B cell (primary cell): ENCODE measurements around the gene ANGPTL7. TPM values are rescaled to one million over a fixed set of nuclear protein-coding genes. Genes with fewer than 3 reads are reported as not detected.
"Not testable (repeated sequence)": the region's sequence is repeated elsewhere in the genome, so short reads cannot be mapped to it uniquely, and the experiment has no call there.

Source experiments
- ATAC-seq: fragments of 200-7000 bp; cut with Tn5 transposase; one replicate; pipeline ENCODE4 v1.10.0; 2021; ENCODE audit warnings: low read depth, mild to moderate bottlenecking, moderate number of reproducible peaks, moderate library complexity
- CTCF ChIA-PET: fragments of 350-600 bp; sonication (Branson Sonifier 250); formaldehyde crosslinking; loops from one replicate; lab custom pipeline; 2021; ENCODE audit warnings: antibody characterized with exemption, inconsistent platforms; lab: Charles Lee
- POLR2A ChIA-PET: fragments of 350-600 bp; sonication (Branson Sonifier 250); formaldehyde crosslinking; loops from one replicate; lab custom pipeline; 2021; ENCODE audit warnings: antibody characterized with exemption; lab: Charles Lee
- DNase-seq: peaks from one replicate; pipeline ENCODE4 v3.0.0; 2013
- H2AFZ ChIP-seq: 2 replicates; pipeline ENCODE4 v1.6.1; 2012; ENCODE audit warnings: mild to moderate bottlenecking, low read depth, low read length; ENCODE audit not compliant: insufficient read depth, poor library complexity, severe bottlenecking
- H3K27ac ChIP-seq, 2 donors: 1 replicate in 1 of 2; 2 replicates in 1 of 2; pipeline ENCODE4 v1.5.1; 2012 to 2013; ENCODE audit warnings: low read length in 2 of 2, mild to moderate bottlenecking in 2 of 2, moderate library complexity in 1 of 2
- H3K27me3 ChIP-seq, 4 experiments: fragments of 200-600 bp in 1 of 4; sonication (generic) in 1 of 4; replicated peaks in 1 of 4; 1 replicate in 2 of 4; 2 replicates in 2 of 4; pipeline versions ENCODE4 v1.6.1 to v1.7.0; 2013 to 2016; ENCODE audit warnings: low read length in 3 of 4, mild to moderate bottlenecking in 2 of 4, mixed read lengths in 1 of 4, moderate library complexity in 1 of 4; ENCODE audit not compliant: insufficient read depth in 4 of 4, control insufficient read depth in 3 of 4; ENCODE audit errors: control extremely low read depth in 1 of 4
- H3K36me3 ChIP-seq, 2 experiments: replicated peaks in 1 of 2; 1 replicate in 1 of 2; 2 replicates in 1 of 2; pipeline versions ENCODE4 v1.6.1 to v1.7.1; 2013; ENCODE audit warnings: low read length in 1 of 2; ENCODE audit not compliant: insufficient read depth in 2 of 2, control insufficient read depth in 1 of 2; ENCODE audit errors: control extremely low read depth in 1 of 2, extremely low read depth in 1 of 2
- H3K4me1 ChIP-seq, 2 donors: fragments of 200-600 bp in 1 of 2; sonication (generic) in 1 of 2; 1 replicate in 1 of 2; 2 replicates in 1 of 2; pipeline versions ENCODE4 v1.5.1 to v1.6.1; 2013 to 2017; ENCODE audit warnings: low read length in 2 of 2; ENCODE audit not compliant: control insufficient read depth in 2 of 2, insufficient read depth in 2 of 2
- H3K4me2 ChIP-seq: replicated peaks from 2 replicates; pipeline ENCODE3; 2012; ENCODE audit warnings: mild to moderate bottlenecking, low read depth, low read length; ENCODE audit not compliant: poor library complexity, severe bottlenecking
- H3K4me3 ChIP-seq, 5 experiments: fragments of 200-600 bp in 1 of 5; sonication (generic) in 1 of 5; 1 replicate in 3 of 5; 2 replicates in 2 of 5; pipeline versions ENCODE4 v1.5.1 to v1.7.0; 2011 to 2016; ENCODE audit warnings: low read length in 4 of 5, mild to moderate bottlenecking in 4 of 5, low read depth in 2 of 5, control low read depth in 1 of 5, moderate library complexity in 1 of 5; ENCODE audit not compliant: insufficient read depth in 1 of 5; ENCODE audit errors: control extremely low read depth in 1 of 5, extremely low read depth in 1 of 5
- H3K79me2 ChIP-seq: fragments of 200-600 bp; sonication (generic); one replicate; pipeline ENCODE4 v1.6.0; 2016; ENCODE audit warnings: low read length; ENCODE audit not compliant: control insufficient read depth, insufficient read depth
- H3K9ac ChIP-seq: fragments of 200-600 bp; sonication (generic); 2 replicates; pipeline ENCODE4 v1.6.1; 2017; ENCODE audit warnings: mild to moderate bottlenecking, low read length, moderate library complexity
- H3K9me3 ChIP-seq, 3 donors: one replicate each; pipeline versions ENCODE4 v1.6.1 to v1.7.1; 2013; ENCODE audit warnings: low read length in 2 of 3; ENCODE audit not compliant: control insufficient read depth in 2 of 3, insufficient read depth in 1 of 3; ENCODE audit errors: control extremely low read depth in 1 of 3
- H4K20me1 ChIP-seq: 2 replicates; pipeline ENCODE4 v1.6.0; 2012; ENCODE audit warnings: mild to moderate bottlenecking, low read length; ENCODE audit not compliant: insufficient read depth, control insufficient read depth, poor library complexity, severe bottlenecking
- H3K27ac Mint-ChIP-seq: one replicate; pipeline ENCODE4 v1.8.0; 2021; ENCODE audit warnings: mixed read lengths
- H3K27me3 Mint-ChIP-seq: one replicate; pipeline ENCODE4 v1.8.0; 2021; ENCODE audit warnings: mixed read lengths
- H3K4me1 Mint-ChIP-seq: one replicate; pipeline ENCODE4 v1.8.0; 2021; ENCODE audit warnings: mixed read lengths
- H3K4me3 Mint-ChIP-seq: one replicate; pipeline ENCODE4 v1.8.0; 2021; ENCODE audit warnings: mixed read lengths
- H3K9me3 Mint-ChIP-seq: one replicate; pipeline ENCODE4 v1.8.0; 2022; ENCODE audit warnings: mixed read lengths; ENCODE audit not compliant: insufficient read depth
- EZH2 ChIP-seq: IDR thresholded peaks from 2 replicates; pipeline ENCODE4 v1.6.1; 2012; ENCODE audit warnings: borderline replicate concordance, low read depth, mild to moderate bottlenecking, moderate library complexity, low read length; ENCODE audit not compliant: insufficient read depth, poor library complexity, severe bottlenecking
- WGBS: methylation state at CpG from one replicate; pipeline ENCODE4 v1.1.5; 2013; ENCODE audit warnings: missing lambda C conversion rate; ENCODE audit not compliant: insufficient coverage; 5-methylcytosine and 5-hydroxymethylcytosine counted together
- intact Hi-C: fragments of 100-400 bp; cut with micrococcal nuclease; formaldehyde crosslinking; loops from one replicate; pipeline ENCODE4 v1.10.0; 2022
- polyA plus RNA-seq: library from polyadenylated mRNA; depleted of rRNA; stranded (reverse); fragments of >200 nt; gene quantifications from 2 replicates; pipeline ENCODE4 v1.2.3, GENCODE V29; 2012
- total RNA-seq, 2 donors: library from RNA; stranded (reverse); fragments of 120-200 nt in 1 of 2; gene quantifications; 1 replicate in 1 of 2; 2 replicates in 1 of 2; pipeline versions ENCODE4 v1.2.3 to v1.2.4, GENCODE V29; 2013 to 2022
- TF ChIP-seq, protein P1 (sequence below): fragments of 200-600 bp; IDR thresholded peaks from one replicate; pipeline ENCODE4 v1.8.0; 2022; ENCODE audit warnings: antibody characterized with exemption, mild to moderate bottlenecking

Gene ANGPTL7
- total and polyA plus RNA-seq, 2 donors (not counting 1 experiment from before 2014, with no cell fraction given): not detected

DNA sequence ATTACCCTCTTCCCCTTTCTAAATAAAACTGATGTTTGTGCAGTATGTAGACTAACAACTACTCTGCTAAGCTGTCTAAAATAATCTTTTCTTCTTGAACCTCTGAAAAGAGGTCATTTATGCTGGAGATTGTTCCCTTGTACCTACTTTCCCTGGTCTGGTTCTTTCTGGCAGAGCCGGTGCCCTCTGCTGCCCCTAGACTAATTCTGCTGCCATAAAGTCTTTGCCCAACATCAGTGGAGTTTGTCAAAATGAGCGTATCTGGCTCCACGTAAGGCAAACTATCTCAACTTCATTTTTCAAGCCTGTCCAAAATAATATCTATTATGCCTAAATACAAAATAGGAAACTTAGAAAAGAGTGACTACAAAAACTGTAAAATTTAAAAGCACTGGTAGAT, 30.9 kb upstream of the ANGPTL7 start:
- H3K4me2 ChIP-seq: no peak overlapping the region
- H3K27me3 ChIP-seq: no peaks in the 10 kb centered on the region
- TF ChIP-seq EZH2: no peak
- TF ChIP-seq, protein P1, sequence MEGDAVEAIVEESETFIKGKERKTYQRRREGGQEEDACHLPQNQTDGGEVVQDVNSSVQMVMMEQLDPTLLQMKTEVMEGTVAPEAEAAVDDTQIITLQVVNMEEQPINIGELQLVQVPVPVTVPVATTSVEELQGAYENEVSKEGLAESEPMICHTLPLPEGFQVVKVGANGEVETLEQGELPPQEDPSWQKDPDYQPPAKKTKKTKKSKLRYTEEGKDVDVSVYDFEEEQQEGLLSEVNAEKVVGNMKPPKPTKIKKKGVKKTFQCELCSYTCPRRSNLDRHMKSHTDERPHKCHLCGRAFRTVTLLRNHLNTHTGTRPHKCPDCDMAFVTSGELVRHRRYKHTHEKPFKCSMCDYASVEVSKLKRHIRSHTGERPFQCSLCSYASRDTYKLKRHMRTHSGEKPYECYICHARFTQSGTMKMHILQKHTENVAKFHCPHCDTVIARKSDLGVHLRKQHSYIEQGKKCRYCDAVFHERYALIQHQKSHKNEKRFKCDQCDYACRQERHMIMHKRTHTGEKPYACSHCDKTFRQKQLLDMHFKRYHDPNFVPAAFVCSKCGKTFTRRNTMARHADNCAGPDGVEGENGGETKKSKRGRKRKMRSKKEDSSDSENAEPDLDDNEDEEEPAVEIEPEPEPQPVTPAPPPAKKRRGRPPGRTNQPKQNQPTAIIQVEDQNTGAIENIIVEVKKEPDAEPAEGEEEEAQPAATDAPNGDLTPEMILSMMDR: no peak
- intact Hi-C loops: no loop called here
- H3K4me1 Mint-ChIP-seq: peaks cover 21% of the 10 kb centered on the region
- H3K9ac ChIP-seq: no peak overlapping the region
- no peak overlapping the region for H3K27ac ChIP-seq
- H3K4me3 ChIP-seq: no peak overlapping the region
- WGBS: 100% methylated on average over 1 of the region's 3 CpGs
- H3K27ac Mint-ChIP-seq: peak overlapping the region; percentile 63
- ChIA-PET CTCF (no interaction called here), POLR2A (no interaction called here)
- no peaks in the 10 kb centered on the region for H3K27me3 Mint-ChIP-seq
- peaks cover 8 to 36% of the 10 kb centered on the region in 2 experiments for H3K36me3 ChIP-seq
- peaks cover 0 to 25% of the 10 kb centered on the region in 2 donors for H3K4me1 ChIP-seq
- no peak overlapping the region for H2AFZ ChIP-seq
- no peaks in the 10 kb centered on the region for H3K9me3 ChIP-seq
- ATAC-seq: no peak
- DNase-seq: no peak
- H3K79me2 ChIP-seq: no peaks in the 10 kb centered on the region
- H3K4me3 Mint-ChIP-seq: peak overlapping the region; percentile 7
- no peaks in the 10 kb centered on the region for H3K9me3 Mint-ChIP-seq
- H4K20me1 ChIP-seq: no peaks in the 10 kb centered on the region

DNA sequence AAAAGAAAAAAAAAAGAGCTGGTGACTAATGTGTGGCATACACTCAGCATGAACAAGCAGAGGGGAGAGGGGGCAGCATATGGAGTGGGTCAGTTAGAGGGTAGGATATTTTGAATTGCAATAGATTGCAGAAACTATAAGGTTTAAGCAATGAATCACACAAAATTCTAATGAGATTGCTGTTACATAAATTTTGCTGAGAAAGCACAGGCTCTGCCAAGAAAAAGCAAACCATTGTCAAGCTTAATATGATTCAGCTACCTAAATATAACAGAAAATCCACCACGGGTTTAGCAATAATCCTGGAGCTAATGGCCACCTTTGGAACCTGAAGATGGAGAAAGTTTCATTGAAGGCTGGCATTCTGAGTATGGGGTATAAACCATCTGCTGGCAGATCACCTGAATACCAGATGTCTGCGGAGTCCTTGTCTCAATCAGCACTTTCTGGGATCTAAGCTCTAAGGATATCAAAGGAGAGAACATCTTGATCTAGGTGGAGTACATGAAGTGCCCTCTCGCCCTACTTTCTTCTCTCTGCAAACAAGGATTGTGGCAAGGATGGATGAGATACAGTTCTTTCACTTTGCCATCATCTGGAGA, 30.3 kb upstream of the ANGPTL7 start:
- CTCF ChIA-PET: no interaction called here
- Mint-ChIP-seq H3K27ac (no peak overlapping the region), H3K27me3 (no peaks in the 10 kb centered on the region), H3K9me3 (no peaks in the 10 kb centered on the region), H3K4me1 (peaks cover 21% of the 10 kb centered on the region), H3K4me3 (no peak overlapping the region)
- no peaks in the 10 kb centered on the region for H3K27me3 ChIP-seq
- no peak overlapping the region for H3K9ac ChIP-seq
- H3K4me1 ChIP-seq: peaks cover 0 to 25% of the 10 kb centered on the region in 2 donors
- H3K4me3 ChIP-seq: no peak overlapping the region
- no peaks in the 10 kb centered on the region for H3K9me3 ChIP-seq
- no peaks in the 10 kb centered on the region for H4K20me1 ChIP-seq
- TF ChIP-seq, protein P1: no peak
- no peak for TF ChIP-seq EZH2
- no peak overlapping the region for H2AFZ ChIP-seq
- ATAC-seq (no peak), DNase-seq (no peak)
- intact Hi-C loops: no loop called here
- H3K36me3 ChIP-seq: peaks cover 8 to 33% of the 10 kb centered on the region in 2 experiments
- no peaks in the 10 kb centered on the region for H3K79me2 ChIP-seq
- no peak overlapping the region for H3K27ac ChIP-seq
- WGBS: 100% methylated on average over 2 of the region's 3 CpGs
- POLR2A ChIA-PET: no interaction called here
- no peak overlapping the region for H3K4me2 ChIP-seq

DNA sequence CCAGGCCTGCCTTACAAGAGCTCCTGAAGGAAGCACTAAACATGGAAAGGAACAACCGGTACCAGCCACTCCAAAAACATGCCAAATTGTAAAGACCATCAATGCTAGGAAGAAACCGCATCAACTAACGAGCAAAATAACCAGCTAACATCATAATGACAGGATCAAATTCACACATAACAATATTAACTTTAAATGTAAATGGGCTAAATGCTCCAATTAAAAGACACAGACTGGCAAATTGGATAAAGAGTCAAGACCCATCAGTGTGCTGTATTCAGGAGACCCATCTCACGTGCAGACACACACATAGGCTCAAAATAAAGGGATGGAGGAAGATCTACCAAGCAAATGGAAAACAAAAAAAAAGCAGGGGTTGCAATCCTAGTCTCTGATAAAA, 26.4 kb upstream of the ANGPTL7 start:
- H3K9ac ChIP-seq, H3K27me3 ChIP-seq, H3K9me3 ChIP-seq, CTCF ChIA-PET, ATAC-seq, H3K4me2 ChIP-seq, DNase-seq, H3K27ac ChIP-seq, H3K27me3 Mint-ChIP-seq, H3K79me2 ChIP-seq, H3K27ac Mint-ChIP-seq, H4K20me1 ChIP-seq, intact Hi-C loops, H2AFZ ChIP-seq, POLR2A ChIA-PET, H3K9me3 Mint-ChIP-seq, H3K4me3 Mint-ChIP-seq, H3K4me1 ChIP-seq, H3K4me3 ChIP-seq: not testable (repeated sequence)
- peaks cover 12% of the 10 kb centered on the region for H3K4me1 Mint-ChIP-seq
- no CpG with 5 or more reads among the region's 4 CpGs for WGBS
- peaks cover 3 to 15% of the 10 kb centered on the region in 2 experiments for H3K36me3 ChIP-seq
